GM21360 (cell line): ENCODE data around the gene CRIM1.
A peak's percentile ranks its signal among the peaks of the same experiment; 100 is the strongest.

Source experiments
- ATAC-seq: cut with Tn5 transposase; IDR thresholded peaks from one replicate; pipeline ENCODE4 v1.9.1; 2021; ENCODE audit warnings: mild to moderate bottlenecking, moderate library complexity; ENCODE audit not compliant: unreplicated experiment

The CRIM1 gene

GRCh38 chr2:36420569-36421181 lies 65.1 kb downstream of the CRIM1 start:
- no peak for ATAC-seq

GRCh38 chr2:36421379-36421778 lies 65.8 kb downstream of the CRIM1 start:
- no peak for ATAC-seq

DNA sequence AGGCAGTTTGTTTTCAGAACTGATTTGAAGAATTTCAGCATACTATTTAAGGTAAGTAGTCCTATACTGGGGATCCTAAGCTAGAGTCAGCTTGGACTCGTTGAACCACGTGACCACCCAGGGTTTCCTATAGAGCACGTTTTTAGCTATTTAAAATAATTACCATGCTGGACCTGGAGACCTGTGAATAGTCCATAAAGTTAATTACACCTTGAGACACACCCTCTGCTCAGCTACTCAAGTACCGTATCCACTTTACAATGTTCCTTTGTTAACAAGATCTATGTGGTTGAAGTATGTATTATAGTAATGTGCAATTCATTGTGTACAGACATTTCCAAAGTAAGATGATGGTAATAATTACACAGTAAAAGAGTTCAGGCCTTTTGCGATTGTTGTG lies 67.6 kb downstream of the CRIM1 start:
- ATAC-seq, result no peak

DNA sequence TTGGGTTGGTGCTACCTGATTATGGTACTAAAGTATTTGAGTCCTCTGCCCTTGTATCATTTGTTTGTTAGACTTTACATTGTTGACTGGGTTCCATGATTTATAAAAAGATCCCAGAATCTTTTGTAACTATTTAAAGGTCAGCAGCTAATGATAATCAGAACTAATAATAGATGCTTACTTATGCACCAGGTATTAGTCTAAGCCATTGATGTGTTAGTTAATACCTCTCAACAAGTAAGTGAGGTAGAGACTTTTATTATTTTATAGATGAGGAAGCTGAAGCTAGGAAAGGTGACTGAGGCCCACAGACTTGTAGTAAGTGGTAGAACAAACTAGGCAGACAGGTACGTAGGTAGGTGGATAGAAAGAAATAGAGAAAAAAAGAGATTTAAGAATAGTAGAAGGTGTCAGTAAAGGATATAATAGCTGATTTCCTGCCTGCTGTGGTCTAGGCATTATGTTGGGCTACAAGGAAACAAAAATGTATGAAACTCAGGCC lies 68.1 kb downstream of the CRIM1 start:
- no peak for ATAC-seq

DNA sequence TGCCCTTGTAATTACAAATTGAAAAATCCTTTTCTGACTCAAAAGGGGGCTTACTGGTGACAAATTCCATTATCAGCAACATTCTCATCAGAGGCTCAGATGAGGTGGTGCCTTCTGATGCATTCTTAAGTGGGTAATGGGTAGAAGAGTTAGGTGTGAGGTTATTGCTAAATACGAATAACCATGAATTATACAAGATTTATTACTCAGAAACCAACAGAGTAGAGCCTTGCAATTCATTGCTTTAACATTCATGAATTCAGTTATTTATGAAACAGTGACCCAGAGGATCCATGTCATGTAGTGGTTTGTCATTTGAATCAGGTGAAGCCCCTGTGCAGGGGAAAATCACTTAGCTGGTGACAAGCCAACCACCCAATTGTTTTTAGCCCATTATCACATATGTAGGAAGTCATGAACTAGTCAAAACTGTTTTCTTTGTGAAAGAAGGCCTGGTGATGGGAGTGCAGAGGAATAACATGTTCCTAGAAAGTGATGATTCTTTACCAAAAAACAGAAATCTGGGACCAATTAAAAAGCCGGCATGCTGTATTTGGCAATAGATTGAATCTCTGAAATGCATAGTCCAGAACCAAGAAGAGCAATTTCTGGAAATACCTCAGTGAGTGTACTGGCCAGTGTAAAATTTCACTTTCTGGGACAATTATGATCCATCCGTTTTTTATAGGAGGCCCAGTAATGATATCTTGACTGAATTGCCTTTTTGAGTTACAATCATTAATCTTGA lies 70.2 kb downstream of the CRIM1 start:
- no peak for ATAC-seq

GRCh38 chr2:36427790-36428243 lies 72.2 kb downstream of the CRIM1 start:
- ATAC-seq, result no peak

GRCh38 chr2:36430549-36430948 lies 75.0 kb downstream of the CRIM1 start:
- ATAC-seq, result no peak

GRCh38 chr2:36432479-36432878 lies 76.9 kb downstream of the CRIM1 start:
- ATAC-seq, result no peak

DNA sequence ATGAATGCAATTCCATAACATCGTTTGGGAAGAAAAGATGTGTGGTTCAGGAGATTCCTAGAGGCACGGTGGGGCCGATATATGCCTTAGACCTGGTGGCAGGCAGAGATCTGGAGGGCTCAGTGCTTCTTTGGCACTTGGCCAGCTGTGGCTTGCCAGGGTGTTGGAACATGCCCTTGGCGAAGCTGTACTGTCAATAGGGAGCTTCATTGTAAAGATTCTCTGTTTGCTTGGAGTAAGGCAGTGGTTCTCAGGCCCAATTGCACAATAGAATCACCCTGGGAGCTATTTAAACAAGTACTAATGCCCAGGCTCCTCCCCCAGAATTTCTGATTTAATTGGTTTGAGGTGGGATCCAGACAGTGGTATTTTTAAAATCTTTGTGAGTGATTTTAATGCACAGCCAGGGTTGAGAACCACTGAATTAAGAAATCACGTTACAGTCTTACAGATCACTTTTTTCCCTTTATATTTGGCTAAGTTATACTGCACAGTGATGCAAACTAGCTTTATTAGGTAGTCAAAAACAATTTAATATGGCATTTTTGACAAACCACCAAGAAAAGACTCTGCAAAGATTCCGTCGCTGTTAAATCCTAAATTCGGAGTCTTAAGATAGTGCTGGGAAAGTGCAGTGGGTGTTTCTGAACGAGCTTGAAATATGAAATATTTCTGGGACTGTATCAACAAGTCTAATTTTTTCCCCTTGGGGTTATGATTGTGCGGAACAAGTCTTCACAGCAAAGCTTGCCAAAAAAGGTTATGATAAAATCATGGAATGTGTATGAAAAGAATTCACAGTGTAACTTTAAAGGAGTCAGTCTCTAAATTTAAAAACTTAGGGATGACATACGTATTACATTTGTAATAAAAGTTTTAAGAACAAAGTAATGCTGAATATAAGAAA lies 78.0 kb downstream of the CRIM1 start:
- no peak for ATAC-seq

GRCh38 chr2:36438449-36438977 lies 82.9 kb downstream of the CRIM1 start:
- ATAC-seq, result no peak

DNA sequence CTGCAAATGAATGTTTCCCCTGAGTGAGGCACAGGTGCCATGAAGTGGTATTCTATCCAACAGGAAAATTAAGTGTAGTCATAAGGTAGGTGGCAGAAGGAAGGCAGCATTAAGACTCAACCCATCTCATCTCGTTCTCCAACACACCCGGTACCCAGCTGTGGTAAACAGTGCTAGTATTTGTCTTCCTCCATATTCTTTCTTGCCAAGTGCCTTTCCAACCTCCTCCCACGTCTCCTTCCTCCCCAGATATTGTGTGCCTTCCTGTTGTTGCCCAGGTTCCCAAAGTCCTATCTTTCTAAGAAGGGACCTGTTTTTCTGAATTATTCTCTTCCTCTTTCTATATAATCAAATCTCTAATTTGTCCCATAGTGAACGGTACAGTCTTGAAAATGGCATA lies 83.5 kb downstream of the CRIM1 start:
- no peak for ATAC-seq

GRCh38 chr2:36441065-36441625 lies 85.6 kb downstream of the CRIM1 start:
- no peak for ATAC-seq

DNA sequence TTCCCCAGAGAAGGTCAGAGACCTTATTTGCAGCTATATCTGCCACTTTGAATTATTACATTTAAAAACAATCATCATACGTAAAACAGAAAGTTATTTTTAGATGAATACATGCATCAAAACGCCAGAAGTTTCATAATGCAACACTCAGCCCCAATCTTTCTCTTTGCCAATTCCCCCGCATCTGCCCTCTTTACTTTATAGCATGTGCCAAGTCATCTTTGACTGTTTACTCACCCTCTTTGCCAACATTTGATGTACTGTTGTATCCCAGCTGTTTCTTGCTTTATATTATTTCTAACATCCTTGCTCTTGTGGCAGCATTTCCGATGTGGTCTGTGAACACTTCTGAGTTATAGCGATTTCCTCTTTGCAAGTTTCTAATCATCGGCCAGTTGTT lies 86.2 kb downstream of the CRIM1 start:
- peak; percentile 46 for ATAC-seq

DNA sequence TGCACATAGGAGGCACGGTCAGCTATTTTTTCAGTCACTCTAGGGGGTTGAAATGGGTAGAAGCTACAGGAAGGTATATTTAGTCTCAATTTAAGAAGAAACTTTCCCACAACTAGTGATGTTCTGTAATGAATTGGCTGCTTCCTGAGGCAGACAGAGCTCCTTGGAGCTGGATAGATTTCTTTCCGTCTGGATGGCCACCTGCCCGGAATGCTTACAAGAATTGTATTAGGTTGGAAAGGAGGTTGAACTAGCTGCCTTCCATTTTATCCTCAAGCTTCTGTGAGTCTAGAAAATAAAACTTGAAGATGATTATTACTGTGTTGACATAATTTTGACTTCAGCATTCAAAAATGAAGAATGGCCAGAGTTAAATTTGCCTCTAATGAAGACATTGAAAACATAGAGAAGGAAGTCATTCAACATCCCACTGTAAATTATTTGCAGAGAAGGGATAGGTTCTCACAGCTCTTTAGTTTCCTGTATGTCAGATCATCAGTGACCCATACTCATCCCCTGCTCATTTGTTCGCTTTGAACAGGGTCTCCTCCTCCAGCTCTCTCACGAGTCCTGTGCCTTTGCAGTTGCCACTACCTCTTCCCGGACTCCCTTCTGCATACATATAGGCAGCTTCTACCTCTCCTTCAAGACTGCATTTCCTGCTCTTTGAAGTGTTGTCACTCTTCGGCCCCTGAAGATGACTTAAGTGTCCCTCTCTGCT lies 88.8 kb downstream of the CRIM1 start:
- no peak for ATAC-seq

- no peak for ATAC-seq
These were observed 89.7 kb downstream of the CRIM1 start for GRCh38 chr2:36445185-36445866.

- ATAC-seq, result no peak
These were observed 90.7 kb downstream of the CRIM1 start for GRCh38 chr2:36446294-36446693.

DNA sequence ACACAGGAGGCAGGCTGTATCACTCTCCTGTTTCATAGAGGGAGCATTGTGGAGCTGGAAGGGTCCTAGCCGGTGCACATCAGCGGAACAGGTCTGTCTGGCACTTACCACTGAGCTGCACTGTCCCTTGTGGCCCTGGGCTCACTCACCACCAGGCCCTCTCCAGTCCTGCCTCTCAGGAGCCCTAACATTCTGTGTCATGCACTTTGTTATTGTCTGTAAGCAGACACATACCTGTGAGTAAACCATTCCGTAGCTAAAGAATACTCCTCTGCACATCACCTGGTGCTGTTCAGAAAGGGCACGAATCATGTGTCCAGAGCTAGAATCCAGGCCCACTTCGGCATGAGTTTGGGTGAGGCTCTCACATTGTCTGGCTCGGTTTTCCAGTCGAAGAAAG lies 93.6 kb downstream of the CRIM1 start:
- ATAC-seq, result no peak

DNA sequence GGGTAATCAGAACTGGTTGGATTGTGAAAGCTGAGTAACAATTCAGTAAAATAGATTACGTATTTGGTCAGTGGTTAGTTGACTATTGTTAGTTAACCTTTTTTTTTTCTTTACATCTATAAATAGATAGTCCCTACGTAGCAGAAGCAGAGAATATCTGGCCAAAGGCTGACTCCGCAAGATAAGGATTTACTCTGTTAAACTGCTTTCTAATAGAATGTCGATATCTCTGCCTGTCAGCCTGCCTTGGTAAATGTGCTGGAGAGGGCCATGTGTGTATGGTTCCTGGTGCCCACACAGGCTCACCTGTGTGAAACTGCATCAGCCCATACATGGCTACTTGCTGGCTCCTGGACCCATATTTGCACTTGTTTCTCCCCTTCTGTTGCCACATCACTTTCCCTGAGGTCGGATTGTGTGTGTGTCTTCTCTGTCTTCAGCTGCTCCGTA lies 94.4 kb downstream of the CRIM1 start:
- ATAC-seq, result no peak

- no peak for ATAC-seq
These were observed 95.1 kb downstream of the CRIM1 start for GRCh38 chr2:36450466-36451196.
